ENCODE data around the gene PXT1. TPM values are rescaled to one million over a fixed set of nuclear protein-coding genes. Genes with fewer than 3 reads are reported as not detected.
A peak's percentile ranks its signal among the peaks of the same experiment; 100 is the strongest.

Gene PXT1
- total and polyA plus RNA-seq, 8 donors, result not detected

- peak within 1 kb of the TSS; percentile 12 to 77 (median 67) for H3K27ac ChIP-seq
Observed at GRCh38 chr6:36387440-36388303, 55.0 kb downstream of the PXT1 start, which contains the start of gene ETV7. Gene ETV7, minus strand, starts transcription at chr6:36387669. Its CDS starts 128 bp downstream, at chr6:36387541.

GRCh38 chr6:36386495-36387439, 55.9 kb downstream of the PXT1 start:
- no peak for TF ChIP-seq POLR2A (IDR thresholded peaks at IDR 0.05)
- TF ChIP-seq CTCF (IDR thresholded peaks at IDR 0.05), result no peak
- peak in 1 of 3 donors; percentile 6 for TF ChIP-seq POLR2AphosphoS5 (IDR thresholded peaks at IDR 0.05)
- TF ChIP-seq EP300 (IDR thresholded peaks at IDR 0.05), result no peak
- 1 to 2% (median 1%) methylated on average over 29 to 33 of the region's 33 CpGs for WGBS, 5 donors
- H3K27ac ChIP-seq, result peak overlapping the region; percentile 9 to 77 (median 67)
- H3K36me3 ChIP-seq, result no peaks in the 10 kb centered on the region
- H3K9me3 ChIP-seq, result no peaks in the 10 kb centered on the region
- H3K27me3 ChIP-seq, result peaks cover 0 to 12% (median 0%) of the 10 kb centered on the region in 3 donors
- peak; percentile 43 to 77 for DNase-seq
- intact Hi-C loops (cut with DNase I; ENCODE audit: low total_unique reads), result no loop called here
- H3K4me3 ChIP-seq, result peak overlapping the region; percentile 55 to 86 (median 70)
- peaks cover 0 to 26% (median 22%) of the 10 kb centered on the region in 4 donors for H3K4me1 ChIP-seq

More at GRCh38 chr6:36387440-36388303, 55.0 kb downstream of the PXT1 start, which contains the start of gene ETV7:
- H3K4me3 ChIP-seq, result peak within 1 kb of the TSS; percentile 55 to 86 (median 70)
- no peaks in the 10 kb centered on the region for H3K9me3 ChIP-seq
- no peaks in the 10 kb centered on the region for H3K36me3 ChIP-seq
- TF ChIP-seq POLR2AphosphoS5 (IDR thresholded peaks at IDR 0.05) (peak in 2 of 3 donors; percentile 27 to 48), CTCF (IDR thresholded peaks at IDR 0.05) (no peak)
- 5 to 13% (median 9%) methylated on average over 29 to 64 of the region's 65 CpGs for WGBS, 5 donors
- peaks cover 0 to 12% (median 0%) of the 10 kb centered on the region in 3 donors for H3K27me3 ChIP-seq
- intact Hi-C loops (cut with DNase I; ENCODE audit: low total_unique reads), result no loop called here
- H3K4me1 ChIP-seq, result peaks cover 0 to 26% (median 22%) of the 10 kb centered on the region in 4 donors
- peak; percentile 63 to 78 for DNase-seq

- no peaks in the 10 kb centered on the region for H3K9me3 ChIP-seq
- no peaks in the 10 kb centered on the region for H3K36me3 ChIP-seq
- no peak overlapping the region for H3K27ac ChIP-seq
- intact Hi-C loops (cut with DNase I; ENCODE audit: low total_unique reads), result no loop called here
- no peak overlapping the region for H3K4me3 ChIP-seq
- TF ChIP-seq POLR2A (IDR thresholded peaks at IDR 0.05) (no peak), EP300 (IDR thresholded peaks at IDR 0.05) (no peak), POLR2AphosphoS5 (IDR thresholded peaks at IDR 0.05) (no peak), CTCF (IDR thresholded peaks at IDR 0.05) (no peak)
- peaks cover 0 to 12% (median 0%) of the 10 kb centered on the region in 3 donors for H3K27me3 ChIP-seq
- 68 to 77% (median 75%) methylated on average over 2 of the region's 2 CpGs for WGBS, 5 donors
- no peak for DNase-seq
- H3K4me1 ChIP-seq, result peaks cover 0 to 26% (median 22%) of the 10 kb centered on the region in 4 donors
Observed at GRCh38 chr6:36384095-36384494, 58.6 kb downstream of the PXT1 start.

GRCh38 chr6:36383606-36384005, 59.0 kb downstream of the PXT1 start:
- DNase-seq, result no peak
- intact Hi-C loops (cut with DNase I; ENCODE audit: low total_unique reads), result no loop called here
- Histone ChIP-seq H3K9me3 (no peaks in the 10 kb centered on the region), H3K4me1 (peaks cover 0 to 26% (median 22%) of the 10 kb centered on the region in 4 donors), H3K27me3 (peaks cover 0 to 12% (median 0%) of the 10 kb centered on the region in 3 donors), H3K36me3 (no peaks in the 10 kb centered on the region), H3K4me3 (no peak overlapping the region), H3K27ac (no peak overlapping the region)
- 65 to 86% (median 84%) methylated on average over 2 of the region's 2 CpGs for WGBS, 5 donors
- TF ChIP-seq POLR2A (IDR thresholded peaks at IDR 0.05) (no peak), EP300 (IDR thresholded peaks at IDR 0.05) (no peak), POLR2AphosphoS5 (IDR thresholded peaks at IDR 0.05) (no peak), CTCF (IDR thresholded peaks at IDR 0.05) (no peak)
